Measurements from ENCODE around the gene RBM4. TPM values are rescaled to one million over a fixed set of nuclear protein-coding genes. Genes with fewer than 3 reads are reported as not detected.

The RBM4 gene
- total RNA-seq, 4 donors from 2014 or later, result 98.2 to 114 (median 102) TPM

- H3K27ac ChIP-seq, result peak overlapping the region; percentile 47 to 87 (median 82)
- no peaks in the 10 kb centered on the region for H3K9me3 ChIP-seq
- H3K27me3 ChIP-seq, result no peaks in the 10 kb centered on the region
- H3K4me3 ChIP-seq, result no peak overlapping the region
- ATAC-seq, result peak; percentile 95
- 10 to 16% methylated on average over 3 to 7 of the region's 8 CpGs for WGBS, 2 donors (ENCODE audit: low coverage in 1 of 2)
- no peak for TF ChIP-seq POLR2A (IDR thresholded peaks at IDR 0.05)
- no peak for TF ChIP-seq EP300 (IDR thresholded peaks at IDR 0.05)
- TF ChIP-seq POLR2AphosphoS5 (IDR thresholded peaks at IDR 0.05), result peak; percentile 58
- H3K36me3 ChIP-seq, result peaks cover 0 to 40% of the 10 kb centered on the region in 2 donors
- H3K4me1 ChIP-seq, result peaks cover 0 to 35% (median 12%) of the 10 kb centered on the region in 3 donors
Observed at GRCh38 chr11:66607126-66607834, 31.2 kb upstream of the RBM4 start.

GRCh38 chr11:66609721-66610617 lies 28.5 kb upstream of the RBM4 start:
- ATAC-seq, result no peak
- Histone ChIP-seq H3K9me3 (no peaks in the 10 kb centered on the region), H3K27me3 (no peaks in the 10 kb centered on the region), H3K36me3 (peaks cover 0 to 14% of the 10 kb centered on the region in 2 donors), H3K4me1 (peaks cover 0 to 31% (median 12%) of the 10 kb centered on the region in 3 donors), H3K4me3 (no peak overlapping the region), H3K27ac (peak overlapping the region in 1 of 4 donors; percentile 2)
- whole genome bisulfite sequencing, 2 donors (ENCODE audit: low coverage in 1 of 2), result 66 to 94% methylated on average over 3 to 4 of the region's 4 CpGs
- TF ChIP-seq POLR2AphosphoS5 (IDR thresholded peaks at IDR 0.05) (no peak), POLR2A (IDR thresholded peaks at IDR 0.05) (no peak), EP300 (IDR thresholded peaks at IDR 0.05) (no peak)
- TF ChIP-seq, protein P1, sequence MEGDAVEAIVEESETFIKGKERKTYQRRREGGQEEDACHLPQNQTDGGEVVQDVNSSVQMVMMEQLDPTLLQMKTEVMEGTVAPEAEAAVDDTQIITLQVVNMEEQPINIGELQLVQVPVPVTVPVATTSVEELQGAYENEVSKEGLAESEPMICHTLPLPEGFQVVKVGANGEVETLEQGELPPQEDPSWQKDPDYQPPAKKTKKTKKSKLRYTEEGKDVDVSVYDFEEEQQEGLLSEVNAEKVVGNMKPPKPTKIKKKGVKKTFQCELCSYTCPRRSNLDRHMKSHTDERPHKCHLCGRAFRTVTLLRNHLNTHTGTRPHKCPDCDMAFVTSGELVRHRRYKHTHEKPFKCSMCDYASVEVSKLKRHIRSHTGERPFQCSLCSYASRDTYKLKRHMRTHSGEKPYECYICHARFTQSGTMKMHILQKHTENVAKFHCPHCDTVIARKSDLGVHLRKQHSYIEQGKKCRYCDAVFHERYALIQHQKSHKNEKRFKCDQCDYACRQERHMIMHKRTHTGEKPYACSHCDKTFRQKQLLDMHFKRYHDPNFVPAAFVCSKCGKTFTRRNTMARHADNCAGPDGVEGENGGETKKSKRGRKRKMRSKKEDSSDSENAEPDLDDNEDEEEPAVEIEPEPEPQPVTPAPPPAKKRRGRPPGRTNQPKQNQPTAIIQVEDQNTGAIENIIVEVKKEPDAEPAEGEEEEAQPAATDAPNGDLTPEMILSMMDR (IDR thresholded peaks at IDR 0.05), result no peak

DNA sequence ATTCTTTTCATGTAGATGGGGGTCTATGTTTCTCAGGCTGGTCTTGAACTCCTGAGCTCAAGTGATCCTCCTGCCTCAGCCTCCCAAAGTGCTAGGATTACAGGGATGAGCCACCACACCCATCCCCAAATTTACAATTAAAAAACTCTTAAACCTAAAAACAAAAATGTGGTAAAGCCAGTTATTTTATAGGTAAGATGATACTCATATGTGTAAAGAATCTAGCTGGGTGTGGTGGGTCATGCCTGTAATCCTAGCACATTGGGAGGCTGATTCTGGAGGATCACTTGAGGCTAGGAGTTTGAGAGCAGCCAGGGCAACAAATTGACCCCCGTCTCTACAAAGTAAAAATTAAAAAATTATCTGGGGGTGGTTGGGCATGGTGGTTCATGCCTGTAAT lies 26.0 kb upstream of the RBM4 start:
- TF ChIP-seq POLR2A (IDR thresholded peaks at IDR 0.05), result no peak
- TF ChIP-seq EP300 (IDR thresholded peaks at IDR 0.05), result no peak
- TF ChIP-seq POLR2AphosphoS5 (IDR thresholded peaks at IDR 0.05), result no peak
- TF ChIP-seq, protein P1 (IDR thresholded peaks at IDR 0.05), result no peak
- no peak overlapping the region for H3K4me3 ChIP-seq
- H3K9me3 ChIP-seq, result no peaks in the 10 kb centered on the region
- WGBS, 2 donors (ENCODE audit: low coverage in 1 of 2), result 91 to 100% methylated on average over 1 of the region's 1 CpG
- peaks cover 0 to 29% (median 5%) of the 10 kb centered on the region in 3 donors for H3K4me1 ChIP-seq
- no peak for ATAC-seq
- no peaks in the 10 kb centered on the region for H3K36me3 ChIP-seq
- no peak overlapping the region for H3K27ac ChIP-seq
- no peaks in the 10 kb centered on the region for H3K27me3 ChIP-seq

- 92 to 100% methylated on average over 1 to 9 of the region's 13 CpGs for WGBS, 2 donors (ENCODE audit: low coverage in 1 of 2)
- TF ChIP-seq POLR2AphosphoS5 (IDR thresholded peaks at IDR 0.05) (no peak), EP300 (IDR thresholded peaks at IDR 0.05) (no peak), POLR2A (IDR thresholded peaks at IDR 0.05) (no peak)
- TF ChIP-seq, protein P1 (IDR thresholded peaks at IDR 0.05), result no peak
- H3K9me3 ChIP-seq, result no peaks in the 10 kb centered on the region
- H3K27ac ChIP-seq, result no peak overlapping the region
- H3K4me1 ChIP-seq, result peaks cover 0 to 30% (median 12%) of the 10 kb centered on the region in 3 donors
- H3K27me3 ChIP-seq, result no peaks in the 10 kb centered on the region
- no peak for ATAC-seq
- H3K4me3 ChIP-seq, result no peak overlapping the region
- H3K36me3 ChIP-seq, result no peaks in the 10 kb centered on the region
Observed at GRCh38 chr11:66614073-66614472, 24.4 kb upstream of the RBM4 start.

GRCh38 chr11:66616379-66617154 lies 21.9 kb upstream of the RBM4 start, which contains the start of gene RBM14:
Gene RBM14 (plus strand): TSS chr11:66616630. CDS start chr11:66616721, 91 bp downstream.
- no peaks in the 10 kb centered on the region for H3K27me3 ChIP-seq
- H3K36me3 ChIP-seq, result no peaks in the 10 kb centered on the region
- peak within 1 kb of the TSS; percentile 88 to 98 (median 96) for H3K27ac ChIP-seq
- no peaks in the 10 kb centered on the region for H3K9me3 ChIP-seq
- H3K4me3 ChIP-seq, result peak within 1 kb of the TSS; percentile 71 to 90
- peaks cover 0 to 53% (median 21%) of the 10 kb centered on the region in 3 donors for H3K4me1 ChIP-seq
- peak; percentile 98 for ATAC-seq
- 0% methylated on average over 4 to 6 of the region's 90 CpGs for WGBS, 2 donors (ENCODE audit: low coverage in 1 of 2)
- TF ChIP-seq, protein P1 (IDR thresholded peaks at IDR 0.05), result no peak
- TF ChIP-seq EP300 (IDR thresholded peaks at IDR 0.05) (no peak), POLR2AphosphoS5 (IDR thresholded peaks at IDR 0.05) (peak; percentile 100), POLR2A (IDR thresholded peaks at IDR 0.05) (peak; percentile 99)

Measured in gastroesophageal sphincter (tissue), 4 donors.